LHCN-M2 (cell line): ENCODE results near the gene COL27A1. TPM values are rescaled to one million over a fixed set of nuclear protein-coding genes. Genes with fewer than 3 reads are reported as not detected.

ENCODE experiments used
- DNase-seq: peaks from one replicate; pipeline ENCODE4 v3.0.0-alpha.2; 2012; ENCODE audit warnings: low read depth
- total RNA-seq: library from RNA; depleted of rRNA; stranded (reverse); fragments of >200 nt; gene quantifications from 2 replicates; pipeline ENCODE4 v1.2.3, GENCODE V29; 2014

COL27A1 gene
- total RNA-seq, 1 experiment from 2014 or later: 6.7 TPM

- DNase-seq: peak; percentile 35
These were observed 71.1 kb downstream of the COL27A1 start for GRCh38 chr9:114226246-114227055.

DNA sequence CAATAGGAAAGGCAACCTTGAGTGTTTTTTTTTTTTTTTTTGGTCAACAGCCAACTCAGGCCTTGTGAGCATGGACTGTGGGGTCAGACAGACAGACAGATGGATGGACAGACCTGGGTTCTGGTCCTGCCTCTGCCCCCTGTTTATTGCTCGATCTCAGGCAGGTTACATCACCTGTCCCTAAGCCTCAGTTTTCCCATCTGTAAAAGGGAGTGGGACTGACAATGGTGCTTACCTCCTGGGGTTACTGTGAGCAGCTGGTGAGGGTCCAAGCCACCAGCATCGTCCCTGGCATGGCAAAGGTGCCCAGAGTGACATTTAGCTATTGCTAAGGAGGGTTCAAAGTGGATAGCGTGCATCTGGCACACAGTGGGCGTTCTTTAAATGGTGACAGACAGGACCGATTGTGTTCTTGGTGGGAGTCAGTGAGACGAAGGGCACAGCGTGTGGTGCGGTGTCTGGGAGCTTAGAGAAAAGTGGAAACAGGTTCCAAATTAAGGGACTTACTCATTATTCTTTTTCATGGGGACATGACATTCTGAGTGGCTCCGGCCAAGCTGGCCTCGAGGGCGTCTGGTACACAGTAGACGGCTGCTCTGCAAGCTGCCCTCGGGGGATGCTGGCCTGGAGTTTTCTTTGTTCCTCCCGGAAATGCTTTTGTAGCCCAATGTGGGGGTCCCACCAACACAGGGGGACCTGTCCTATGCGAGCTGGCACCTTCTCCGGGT lies 72.1 kb downstream of the COL27A1 start:
- no peak for DNase-seq

- no peak for DNase-seq
These were observed 72.9 kb downstream of the COL27A1 start for GRCh38 chr9:114228016-114228808.

- DNase-seq: no peak
These were observed 74.0 kb downstream of the COL27A1 start for GRCh38 chr9:114229295-114229694.

DNA sequence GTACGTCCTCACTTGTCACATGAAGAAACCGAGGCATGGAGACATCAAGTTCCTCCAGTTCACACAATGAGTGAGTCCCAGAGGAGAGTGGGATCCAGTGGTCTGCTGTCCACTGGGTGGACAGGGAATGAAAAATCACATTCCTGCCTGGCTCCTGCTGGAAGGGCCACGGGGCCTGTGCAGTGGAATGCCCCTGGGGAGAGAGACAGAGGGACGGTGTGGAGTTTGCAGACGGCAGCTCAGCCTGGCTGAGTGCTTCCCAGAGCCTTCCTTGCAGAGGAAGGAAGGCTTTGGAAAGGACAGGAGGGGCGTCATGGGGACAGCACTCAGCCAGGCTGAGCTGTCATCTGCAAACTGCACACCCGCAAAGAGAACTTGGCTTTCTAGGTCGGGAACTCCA lies 74.7 kb downstream of the COL27A1 start:
- no peak for DNase-seq

DNA sequence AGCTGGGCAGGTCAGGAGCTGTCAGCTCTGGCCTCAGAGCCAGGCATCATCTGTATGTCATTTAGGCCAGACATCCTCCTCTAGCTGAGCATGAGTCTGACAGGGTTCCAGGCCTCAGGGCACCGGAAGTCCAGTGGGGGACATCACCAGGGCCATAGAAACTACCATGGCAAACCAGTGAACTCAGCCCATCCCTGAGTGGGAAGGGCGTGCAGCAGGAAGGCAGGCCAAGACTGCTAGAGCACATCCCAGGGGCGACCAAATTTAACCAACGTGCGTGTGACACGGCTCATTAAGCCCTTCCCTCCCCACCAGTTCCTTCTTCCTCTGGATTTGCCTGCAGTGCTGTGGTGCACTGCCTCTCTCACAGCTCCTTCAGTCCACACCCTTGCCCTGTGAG lies 75.9 kb downstream of the COL27A1 start:
- DNase-seq: no peak

DNA sequence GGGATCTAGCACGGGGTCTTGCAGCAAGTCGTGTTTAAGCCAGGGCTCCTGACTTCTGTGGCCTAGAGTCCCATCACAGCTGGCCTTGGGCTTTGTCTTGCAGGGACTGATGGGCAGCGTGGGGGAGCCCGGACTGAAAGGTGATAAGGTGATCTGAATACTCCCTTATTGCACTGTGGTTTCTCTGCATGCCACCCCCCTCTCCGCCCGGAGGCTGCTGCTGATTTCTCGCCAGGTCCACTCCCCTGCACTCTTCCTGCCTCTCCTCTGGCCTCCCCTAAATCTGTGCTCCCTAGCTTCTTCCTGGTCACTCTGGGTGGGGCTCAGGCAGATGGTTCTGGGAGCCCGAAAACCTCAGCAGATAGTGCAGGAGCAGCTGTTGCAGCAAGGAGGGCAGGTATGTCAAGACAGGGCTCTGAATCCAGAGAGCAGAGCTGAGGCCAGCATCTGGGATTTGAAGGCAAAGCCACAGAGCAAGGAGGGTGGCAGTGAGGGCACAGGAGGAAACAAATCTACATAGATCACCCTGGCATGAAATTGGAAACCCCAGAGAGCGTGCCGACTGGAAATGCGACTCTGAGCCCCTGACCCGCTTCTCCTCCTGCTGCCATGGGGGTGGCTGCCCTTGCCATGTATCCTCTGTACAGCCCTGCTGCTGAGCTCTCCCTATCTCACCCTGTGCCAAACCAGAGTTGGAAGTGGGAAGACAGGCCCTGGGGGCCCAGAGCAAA lies 76.5 kb downstream of the COL27A1 start:
- no peak for DNase-seq

DNA sequence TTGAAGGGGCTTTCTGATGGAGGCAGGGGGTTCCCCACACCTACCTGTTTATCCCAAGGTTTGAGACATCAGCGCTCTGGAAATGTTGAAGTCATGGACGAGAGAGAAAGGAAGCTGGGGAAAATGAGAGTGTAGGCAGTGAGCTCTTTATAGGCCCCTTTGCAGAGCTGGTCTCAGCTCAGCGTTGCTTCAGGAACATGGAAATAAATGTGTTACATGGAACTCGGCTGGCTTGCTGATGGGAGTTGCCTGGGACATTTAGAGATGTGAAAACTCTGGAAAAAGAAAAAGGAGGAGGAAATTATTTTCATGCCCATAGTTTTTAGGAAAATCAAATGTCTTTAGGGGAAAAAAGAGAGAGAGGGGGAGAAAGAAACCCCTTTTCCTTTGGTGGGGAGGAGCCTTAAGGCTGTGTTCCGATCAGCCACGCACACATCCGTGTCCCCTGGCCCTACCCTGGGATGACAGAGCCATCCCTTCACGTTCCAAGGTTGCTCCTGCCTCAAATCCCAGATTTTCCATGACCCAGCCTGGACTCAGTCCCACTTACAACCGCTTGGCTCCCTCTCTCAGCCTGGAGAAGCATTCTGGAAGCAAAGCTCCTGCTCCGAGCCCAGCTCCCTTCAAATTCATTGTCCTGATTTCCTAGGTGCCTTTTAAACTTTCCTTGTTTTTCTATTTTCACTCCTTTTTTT lies 78.3 kb downstream of the COL27A1 start:
- DNase-seq: no peak

GRCh38 chr9:114235033-114235661 lies 79.8 kb downstream of the COL27A1 start:
- DNase-seq: no peak

DNA sequence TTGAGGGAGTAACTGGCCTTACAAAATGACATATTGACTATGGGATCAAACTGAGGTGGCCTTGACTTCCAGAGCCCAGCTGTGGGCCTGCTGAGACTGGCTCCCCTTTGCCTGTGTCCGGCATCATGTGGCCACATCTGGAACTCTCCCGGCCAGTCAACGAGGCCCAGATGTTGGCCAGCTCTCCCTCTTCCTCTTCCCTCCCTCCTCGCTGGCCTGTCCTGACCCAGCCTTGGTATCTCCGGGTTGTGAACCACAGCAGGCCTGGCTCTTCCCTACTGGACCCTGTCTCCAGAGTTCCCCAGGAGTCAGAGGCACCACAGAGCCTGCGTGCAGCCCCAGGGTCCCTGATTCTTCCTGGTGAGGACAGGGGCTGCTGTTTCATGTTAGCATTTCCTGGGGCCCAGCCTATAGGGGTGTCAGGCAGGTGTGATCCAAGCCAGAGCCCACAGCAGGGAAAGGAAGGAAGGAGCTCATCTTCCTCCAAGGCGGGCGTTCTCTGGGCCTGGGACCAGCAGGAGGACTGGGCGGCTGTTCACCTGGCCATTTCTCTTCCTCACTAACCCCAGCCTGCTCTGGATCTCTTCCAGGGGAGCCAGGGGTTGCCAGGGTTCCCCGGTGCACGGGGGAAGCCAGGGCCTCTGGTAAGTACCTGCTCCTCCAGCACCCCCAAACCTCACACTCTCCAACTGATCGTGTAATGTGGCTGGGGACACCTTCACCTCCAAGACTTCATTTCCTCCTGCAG lies 81.2 kb downstream of the COL27A1 start:
- DNase-seq: no peak

DNA sequence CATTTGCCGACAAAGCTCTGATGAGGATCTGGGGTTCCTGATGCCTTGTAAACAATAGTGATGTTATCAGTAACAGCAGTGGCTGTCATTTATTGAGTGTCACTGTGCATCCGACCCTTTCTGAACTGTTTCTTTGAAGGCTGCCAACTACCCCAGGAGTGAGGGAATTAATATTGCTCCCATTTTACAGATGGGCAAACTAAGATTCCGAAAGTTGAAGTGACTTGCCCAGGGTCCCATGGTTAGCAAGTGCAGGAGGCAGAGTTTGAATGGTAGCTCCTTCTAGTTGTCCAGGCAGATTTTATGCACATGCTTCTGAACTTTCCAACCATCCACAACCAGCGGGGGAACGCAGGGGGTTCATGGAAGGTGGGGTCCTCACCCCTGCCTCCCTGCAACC lies 81.9 kb downstream of the COL27A1 start:
- no peak for DNase-seq

DNA sequence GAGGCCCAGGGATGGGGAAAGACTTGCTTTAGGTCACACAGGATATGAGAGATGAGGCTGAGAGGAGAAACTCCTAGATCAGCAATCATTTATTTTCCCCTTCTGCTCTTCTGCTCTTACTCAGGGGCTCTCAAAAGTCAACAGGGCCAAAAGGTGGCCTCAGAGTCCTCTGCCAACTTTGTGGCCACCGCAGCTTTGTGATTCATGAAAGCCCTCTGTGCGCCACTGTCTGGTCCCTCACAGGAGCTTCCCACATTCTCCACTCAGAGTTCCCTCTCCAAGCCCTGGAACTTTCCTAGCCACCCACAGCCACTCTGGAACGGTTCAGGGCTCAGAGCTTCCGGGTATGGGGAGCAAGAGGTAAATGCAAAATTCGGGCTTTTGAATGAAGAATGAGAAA lies 82.4 kb downstream of the COL27A1 start:
- no peak for DNase-seq

- DNase-seq: no peak
These were observed 83.1 kb downstream of the COL27A1 start for GRCh38 chr9:114238472-114238871.

DNA sequence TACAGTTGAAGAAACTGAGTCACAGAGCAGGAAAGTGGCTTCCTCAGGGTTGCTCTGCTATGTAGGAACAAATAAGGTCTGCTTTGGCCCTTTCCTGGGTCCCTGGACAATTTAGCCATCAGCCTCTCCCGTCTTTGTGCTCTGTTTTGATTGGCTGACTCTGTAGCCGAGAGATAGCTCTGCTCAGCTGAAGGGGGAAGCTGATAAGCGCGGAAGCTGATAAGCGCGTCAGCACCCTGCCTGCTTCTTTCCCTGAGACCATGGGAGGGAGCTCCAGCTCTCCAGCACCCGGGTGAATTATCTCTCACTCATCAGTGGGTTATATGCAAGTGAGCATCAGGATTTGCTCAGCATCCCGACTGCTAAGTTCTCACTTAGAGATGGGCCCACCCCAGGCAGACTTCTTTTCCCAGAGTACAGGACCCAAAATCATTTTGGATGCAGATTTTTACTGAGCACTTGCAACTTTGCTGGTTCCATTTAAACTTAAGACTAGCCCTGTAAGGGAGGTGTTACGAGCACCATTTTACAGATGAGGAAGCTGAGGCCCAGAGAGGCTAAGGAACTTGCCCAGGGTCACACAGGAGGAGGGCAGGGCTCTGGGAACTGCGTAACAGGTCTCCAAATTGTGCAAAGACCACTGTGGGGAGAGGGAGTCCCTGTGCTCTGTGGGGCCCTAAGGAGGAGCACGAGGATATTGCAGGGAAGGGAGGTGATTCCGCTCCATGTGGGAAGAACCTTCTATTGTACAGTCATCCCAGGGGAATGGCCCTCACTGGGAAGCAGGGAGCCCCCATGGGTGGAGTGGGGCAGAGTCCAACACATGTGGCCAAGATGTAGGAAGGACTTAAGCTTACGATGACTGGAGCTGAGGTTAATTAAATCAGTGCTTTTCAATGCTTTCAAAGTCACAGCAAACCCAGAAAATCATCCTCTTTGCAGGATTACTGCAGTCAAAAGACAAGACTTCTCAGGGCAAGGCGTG lies 83.8 kb downstream of the COL27A1 start:
- DNase-seq: peak; percentile 14

GRCh38 chr9:114240216-114240615 lies 84.9 kb downstream of the COL27A1 start:
- no peak for DNase-seq

DNA sequence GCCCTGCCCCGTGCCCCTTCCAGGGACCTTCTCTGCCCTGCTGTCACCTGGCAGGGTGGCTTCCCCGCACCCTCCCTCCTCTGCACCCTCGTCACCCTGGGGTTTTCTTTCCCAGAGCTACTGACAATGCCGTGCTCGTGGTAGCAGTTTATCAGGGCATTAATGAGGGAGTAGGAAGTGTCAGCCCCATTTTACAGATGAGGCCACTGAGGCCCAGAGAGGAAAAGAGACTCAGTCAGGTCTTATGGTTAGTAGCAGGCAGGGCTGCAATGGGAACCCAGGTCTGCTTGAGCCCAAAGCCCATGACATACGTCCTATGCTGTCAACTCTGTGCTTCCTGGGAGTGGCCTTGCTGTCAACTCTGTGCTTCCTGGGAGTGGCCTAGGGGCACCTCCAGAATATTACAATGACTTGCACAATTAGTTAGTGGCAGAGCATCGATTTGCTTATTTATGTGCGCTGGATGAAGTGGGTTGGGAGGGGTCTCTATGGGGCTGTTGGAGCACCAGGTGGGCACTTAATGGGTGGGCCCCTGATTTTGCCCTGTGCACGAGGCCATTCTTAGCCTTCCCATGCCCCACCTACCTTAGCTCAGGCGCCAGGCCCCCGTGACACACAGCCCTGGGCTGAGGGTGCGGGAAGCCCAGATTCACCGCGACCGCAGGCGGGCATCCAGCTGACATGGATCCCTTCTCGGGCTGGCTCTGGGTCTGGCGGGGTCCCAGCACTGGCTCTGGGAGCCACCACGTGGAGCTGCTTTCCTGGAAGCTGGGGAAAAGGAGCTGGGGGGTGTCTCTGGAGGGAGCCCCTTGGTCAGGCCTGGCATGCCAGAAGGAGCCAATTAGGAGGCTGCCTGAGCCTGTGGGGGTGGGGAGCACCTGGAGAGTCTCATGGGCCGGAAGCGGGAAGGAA lies 85.6 kb downstream of the COL27A1 start:
- DNase-seq: no peak

GRCh38 chr9:114242837-114243236 lies 87.5 kb downstream of the COL27A1 start:
- DNase-seq: no peak
